ENCODE results near the gene IGF2BP1.
"Not testable (repeated sequence)": the region's sequence is repeated elsewhere in the genome, so short reads cannot be mapped to it uniquely, and the experiment has no call there.

Gene IGF2BP1

DNA sequence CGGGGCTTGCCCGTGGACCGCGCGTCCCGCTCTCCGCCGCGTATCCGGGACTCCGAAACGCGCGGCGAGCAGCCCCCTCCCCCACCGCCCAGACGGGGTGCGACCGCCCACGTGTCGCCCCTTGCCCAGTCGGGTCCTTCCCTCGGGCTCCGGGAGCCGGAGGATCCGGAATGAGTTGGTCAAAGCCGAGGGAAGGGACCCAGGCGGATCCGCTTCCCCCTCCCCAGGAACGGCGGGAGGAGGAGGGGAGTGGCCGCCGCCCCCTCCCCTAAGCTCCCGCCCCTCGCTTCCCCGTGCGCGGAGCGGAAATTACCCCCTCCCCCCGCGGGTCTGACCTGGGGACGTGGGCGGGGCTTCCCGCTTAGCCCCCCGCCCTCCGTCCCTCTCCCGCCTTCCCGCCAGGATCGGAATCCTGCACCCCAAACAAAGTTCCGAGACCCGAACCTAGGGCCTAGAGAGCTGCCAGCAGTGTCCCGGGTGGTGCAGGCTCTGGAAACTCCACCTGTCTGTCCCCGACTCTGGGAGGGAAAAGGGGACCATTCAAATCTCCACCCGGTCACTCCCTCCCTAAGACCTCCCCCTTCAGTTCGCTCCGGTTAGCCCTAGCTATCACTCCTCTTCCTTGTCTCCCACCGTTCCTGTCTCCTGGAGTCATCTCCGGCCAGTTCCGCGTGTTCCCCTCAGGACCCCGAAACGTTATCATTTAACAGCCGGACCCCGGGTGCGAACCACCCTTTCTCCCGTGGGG, 1.0 kb upstream of the IGF2BP1 start:
- DNase-seq (ENCODE audit: low spot score) = no peak

DNA sequence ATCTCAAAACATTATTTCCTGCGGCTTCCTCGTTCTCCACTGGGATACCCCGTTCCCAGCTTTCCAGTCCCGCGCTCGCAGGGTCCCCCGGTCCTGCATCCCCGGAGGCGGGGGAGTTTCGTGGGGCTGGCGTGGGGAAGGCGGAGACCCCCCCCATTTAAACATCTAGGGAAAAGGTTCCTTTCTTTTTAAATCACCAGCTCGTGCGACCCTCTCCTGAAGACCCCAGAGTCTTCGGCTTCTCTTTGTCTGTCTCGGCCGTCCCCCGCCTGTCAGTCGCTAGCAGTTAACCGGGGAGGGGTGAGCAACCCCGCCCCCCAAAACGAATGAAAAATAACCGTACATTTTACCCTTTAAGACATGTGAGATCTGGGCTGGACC, 473 bp upstream of the IGF2BP1 start:
- DNase-seq (ENCODE audit: low spot score) = no peak

DNA sequence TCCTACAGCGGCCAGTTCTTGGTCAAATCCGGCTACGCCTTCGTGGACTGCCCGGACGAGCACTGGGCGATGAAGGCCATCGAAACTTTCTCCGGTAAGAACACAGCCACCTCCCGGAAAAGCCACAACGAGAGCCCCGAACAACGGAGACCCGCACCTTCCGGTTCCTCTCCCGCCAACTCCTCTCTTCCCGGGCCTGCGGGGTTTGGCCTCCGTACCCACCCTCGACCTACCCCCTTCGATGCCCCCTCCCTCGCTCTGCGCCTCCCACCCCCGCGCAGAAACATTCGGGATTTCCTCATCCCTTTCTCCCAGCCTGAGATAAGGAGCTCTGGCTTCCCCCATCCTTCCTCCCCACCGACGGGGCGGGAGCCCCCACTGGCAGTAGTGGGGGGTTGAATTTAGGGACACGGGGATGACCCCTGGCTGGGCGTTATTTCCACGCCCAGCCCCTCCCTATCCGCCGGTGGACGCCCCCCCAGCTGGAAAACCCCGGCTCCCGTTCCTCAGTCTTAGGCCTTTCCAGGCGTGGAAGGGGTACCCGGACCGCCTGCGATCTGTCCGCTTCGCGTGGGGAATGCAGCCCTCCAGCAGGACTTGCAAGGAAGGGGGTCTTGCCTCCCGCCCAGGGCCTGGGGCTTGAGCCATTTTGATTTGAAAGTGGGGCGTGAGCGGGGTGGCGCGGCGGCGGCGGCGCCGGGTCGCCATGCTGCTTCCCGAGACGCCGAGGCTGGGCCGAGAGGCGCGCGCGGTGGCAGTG, 822 bp downstream of the IGF2BP1 start:
- DNase-seq (ENCODE audit: low spot score) = no peak

DNA sequence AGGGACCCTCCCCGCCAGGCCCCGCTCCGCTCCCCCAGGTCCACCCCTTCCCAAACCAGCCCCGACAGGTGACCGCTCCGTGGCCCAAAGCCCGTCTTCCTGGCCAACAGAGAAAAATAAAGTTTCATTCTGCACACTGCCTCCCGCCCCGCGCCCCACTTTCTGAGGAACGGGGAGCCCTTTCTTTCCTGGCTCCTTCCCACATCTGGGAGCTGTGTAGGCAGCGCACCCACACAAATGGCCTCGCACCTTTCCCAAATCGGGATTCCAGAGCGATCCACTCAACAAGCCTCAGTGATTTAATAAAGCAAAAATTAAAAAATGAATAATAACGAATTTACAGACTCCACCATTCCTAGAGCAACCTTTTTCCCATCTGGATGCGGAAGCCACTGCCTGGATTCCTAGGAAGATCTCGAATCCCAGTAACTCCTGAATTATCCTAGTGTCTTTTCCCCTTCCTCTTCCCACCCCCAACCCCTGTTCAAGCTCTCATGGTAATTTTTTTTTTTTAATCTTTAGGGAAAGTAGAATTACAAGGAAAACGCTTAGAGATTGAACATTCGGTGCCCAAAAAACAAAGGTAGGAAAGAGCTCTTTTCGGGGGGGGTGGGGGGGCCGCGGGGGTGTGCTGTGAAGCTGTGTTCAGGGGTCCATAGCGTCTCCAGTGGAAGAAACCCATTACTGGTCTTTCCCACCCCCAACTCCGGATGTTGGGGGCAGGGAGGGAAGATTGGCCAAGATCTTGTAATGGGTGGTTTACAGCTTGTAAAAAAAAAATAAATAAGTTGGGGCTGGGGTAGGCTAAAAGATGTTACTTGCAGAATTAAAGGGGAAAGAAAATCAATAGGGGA, 1.6 kb downstream of the IGF2BP1 start:
- DNase-seq (ENCODE audit: low spot score) = no peak

DNA sequence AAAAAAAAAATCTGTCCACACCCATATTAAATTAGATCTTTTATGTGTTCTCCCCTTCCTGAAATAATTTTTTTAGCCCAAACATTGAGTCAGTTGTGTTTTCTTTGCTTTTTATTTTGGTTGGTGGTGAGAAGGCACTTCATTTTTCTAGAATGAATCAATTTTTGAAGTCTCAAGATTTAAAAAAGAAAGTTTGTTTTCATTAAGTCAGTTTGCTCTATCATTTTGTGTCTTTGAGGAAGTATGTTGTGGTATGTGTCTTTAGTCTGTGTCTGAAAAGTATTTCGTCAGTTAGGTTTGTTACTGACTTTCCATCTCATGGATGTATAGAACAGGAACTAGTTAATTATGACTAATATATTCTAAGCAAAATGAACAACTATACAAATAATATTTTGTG, 3.8 kb downstream of the IGF2BP1 start:
- no peak for DNase-seq (ENCODE audit: low spot score)

DNA sequence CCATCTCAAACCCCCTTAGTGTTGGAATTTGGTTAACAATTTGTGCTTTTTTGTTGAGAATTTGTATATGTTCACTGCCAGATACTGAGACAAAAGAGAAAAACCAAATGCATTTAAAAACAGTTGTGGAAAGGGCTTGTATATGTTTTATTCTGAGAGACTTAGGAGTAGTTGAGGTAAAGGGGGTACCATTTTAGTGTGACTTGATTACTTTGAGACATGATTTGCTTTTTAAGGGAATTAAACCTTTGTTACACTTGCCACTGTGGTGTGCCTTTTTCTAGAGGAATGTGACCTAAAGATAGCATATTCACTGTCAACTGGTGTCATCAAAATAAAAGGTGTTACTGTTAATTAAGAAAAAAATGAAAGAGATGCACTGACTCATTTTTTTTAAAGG, 4.5 kb downstream of the IGF2BP1 start:
- DNase-seq (ENCODE audit: low spot score) = no peak

DNA sequence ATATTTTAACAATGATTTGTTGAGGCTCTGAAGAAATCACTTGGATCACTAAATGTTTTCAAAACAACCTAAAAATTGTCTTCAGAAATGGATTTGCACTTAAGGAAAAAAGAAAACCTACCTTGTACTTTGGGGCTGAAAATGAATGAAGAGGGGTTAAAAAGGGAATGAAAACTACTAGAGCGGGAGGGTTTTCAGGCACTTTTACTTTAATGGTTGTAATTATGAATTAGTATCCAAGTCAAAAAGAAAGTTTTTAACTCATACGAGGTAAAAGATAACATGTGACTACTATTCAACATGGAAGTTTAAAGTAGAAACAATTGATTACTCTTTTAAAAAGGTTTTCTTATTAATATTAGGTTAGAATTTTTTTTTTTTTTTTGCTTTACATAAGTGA, 5.1 kb downstream of the IGF2BP1 start:
- DNase-seq (ENCODE audit: low spot score) = no peak

DNA sequence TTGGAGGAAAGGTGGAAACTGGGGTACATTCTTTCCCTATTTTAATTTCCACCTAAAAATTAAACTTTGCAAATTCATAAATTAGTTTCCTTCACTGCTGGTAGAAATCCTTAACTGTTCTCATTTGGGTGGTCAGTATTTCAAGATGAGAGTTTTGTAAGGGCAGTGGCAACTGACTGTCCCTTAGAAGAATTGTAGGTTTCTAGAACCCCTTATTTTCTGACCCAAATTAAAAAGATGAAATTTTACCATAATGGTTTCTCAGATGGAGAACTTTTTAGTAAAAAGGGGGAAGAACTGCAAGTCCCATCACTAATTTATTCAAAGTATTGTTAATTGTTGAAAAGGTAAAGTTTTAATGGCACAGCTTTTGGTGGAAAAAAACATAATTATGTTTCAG, 5.6 kb downstream of the IGF2BP1 start:
- DNase-seq (ENCODE audit: low spot score) = no peak

DNA sequence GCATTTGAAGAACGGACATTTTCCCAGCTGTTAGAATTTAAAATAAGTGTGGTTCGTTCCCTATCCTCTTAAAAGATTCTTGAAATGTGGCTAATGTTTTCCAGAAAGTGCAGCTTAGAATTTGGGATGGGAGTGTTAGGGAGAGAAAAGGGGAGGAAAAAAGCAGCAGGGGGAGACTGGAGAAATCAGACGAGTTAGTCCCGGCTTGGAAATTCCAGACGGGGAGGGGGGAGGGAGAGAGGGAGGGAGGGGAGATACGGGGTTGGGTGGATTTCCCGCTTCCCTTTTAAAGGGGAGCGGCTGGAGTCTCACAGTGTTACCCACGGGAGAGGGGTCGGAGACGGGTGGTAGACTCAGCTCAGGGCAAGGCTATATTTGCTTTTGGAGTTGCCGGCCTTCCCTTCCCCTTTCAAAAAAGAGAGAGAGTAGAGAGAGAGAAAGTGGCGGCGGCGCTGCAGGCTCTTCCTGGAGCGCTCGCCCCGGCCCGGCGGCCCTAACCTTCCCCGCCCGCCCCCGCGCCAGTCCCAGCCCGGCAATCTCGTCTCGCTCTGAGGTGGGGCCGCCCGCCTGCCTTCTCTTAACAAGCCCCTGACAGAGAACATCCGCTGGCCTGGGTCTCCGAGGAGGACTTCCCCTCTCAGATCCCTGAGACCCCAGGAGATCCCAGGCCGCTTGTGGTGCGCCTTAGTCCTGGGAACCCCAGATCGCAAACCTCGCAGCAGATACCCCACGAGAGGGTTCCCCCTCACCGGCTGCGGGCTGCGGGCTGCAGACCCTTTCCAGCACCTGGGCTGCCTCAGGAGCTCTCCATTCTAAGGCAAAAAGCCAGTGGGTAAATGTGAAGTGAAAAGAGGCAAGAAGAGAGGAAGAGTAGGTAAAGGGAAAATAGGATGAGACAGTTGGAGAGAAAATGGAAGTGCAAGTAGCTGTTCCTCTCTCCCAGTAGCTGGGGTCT, 6.6 kb downstream of the IGF2BP1 start:
- DNase-seq (ENCODE audit: low spot score) = no peak

DNA sequence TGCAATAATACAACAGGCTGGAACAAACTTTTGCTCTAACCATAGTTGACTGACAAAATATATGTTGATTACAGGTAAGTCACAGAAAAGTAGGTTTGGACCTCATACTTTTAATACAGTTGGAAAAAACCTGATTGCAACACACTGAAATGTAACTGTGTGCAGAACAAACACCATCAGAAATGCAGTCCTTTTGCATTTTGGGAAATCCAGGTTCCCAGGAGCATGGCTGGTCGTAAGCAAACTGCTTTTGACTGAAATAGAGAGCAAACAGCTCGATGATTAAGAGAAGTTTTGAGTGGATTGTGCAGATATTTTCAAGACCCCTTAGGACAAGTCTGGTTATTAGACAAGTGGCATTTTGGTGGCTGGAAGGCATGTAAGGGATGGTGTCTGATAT, 8.0 kb downstream of the IGF2BP1 start:
- no peak for DNase-seq (ENCODE audit: low spot score)

DNA sequence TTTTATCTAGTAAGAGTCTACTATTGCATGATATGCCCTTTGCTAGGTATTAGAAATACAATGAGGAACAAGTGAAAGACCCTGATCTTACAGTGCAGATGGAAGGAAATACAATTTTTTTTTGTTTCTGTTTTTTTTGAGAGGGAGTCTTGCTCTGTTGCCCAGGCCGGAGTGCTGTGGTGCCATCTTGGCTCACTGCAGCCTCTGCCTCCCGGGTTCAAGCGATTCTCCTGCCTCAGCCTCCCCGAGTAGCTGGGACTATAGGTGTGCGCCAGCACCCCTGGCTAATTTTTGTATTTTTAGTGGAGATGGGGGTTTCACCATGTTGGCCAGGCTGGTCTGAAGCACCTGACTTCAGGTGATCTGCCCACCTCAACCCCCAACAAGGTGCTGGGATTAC, 11.7 kb downstream of the IGF2BP1 start:
- DNase-seq (ENCODE audit: low spot score) = not testable (repeated sequence)

DNA sequence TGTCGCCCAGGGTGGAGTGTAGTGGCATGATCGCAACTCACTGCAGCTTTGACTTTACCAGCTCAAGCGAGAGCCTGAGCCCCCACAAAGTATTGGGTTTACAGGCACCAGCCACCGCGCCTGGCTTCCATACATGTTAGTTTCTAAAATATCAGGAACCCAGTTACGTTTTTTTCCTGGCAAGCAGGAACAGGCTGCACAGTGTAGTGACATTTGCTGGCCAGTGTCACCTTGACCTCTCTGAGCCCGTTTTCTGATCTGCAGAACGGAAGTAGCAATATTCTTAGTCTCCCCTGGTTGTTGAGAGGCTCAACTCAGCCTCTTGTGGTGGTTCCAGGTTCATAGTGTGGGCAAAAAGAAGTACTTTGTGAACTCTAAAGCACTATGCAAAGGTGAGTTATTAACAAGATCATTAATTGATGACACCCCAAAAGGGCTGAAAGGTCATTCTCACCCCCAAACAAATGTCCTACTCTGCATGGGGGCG, 15.6 kb downstream of the IGF2BP1 start:
- DNase-seq (ENCODE audit: low spot score) = no peak

DNA sequence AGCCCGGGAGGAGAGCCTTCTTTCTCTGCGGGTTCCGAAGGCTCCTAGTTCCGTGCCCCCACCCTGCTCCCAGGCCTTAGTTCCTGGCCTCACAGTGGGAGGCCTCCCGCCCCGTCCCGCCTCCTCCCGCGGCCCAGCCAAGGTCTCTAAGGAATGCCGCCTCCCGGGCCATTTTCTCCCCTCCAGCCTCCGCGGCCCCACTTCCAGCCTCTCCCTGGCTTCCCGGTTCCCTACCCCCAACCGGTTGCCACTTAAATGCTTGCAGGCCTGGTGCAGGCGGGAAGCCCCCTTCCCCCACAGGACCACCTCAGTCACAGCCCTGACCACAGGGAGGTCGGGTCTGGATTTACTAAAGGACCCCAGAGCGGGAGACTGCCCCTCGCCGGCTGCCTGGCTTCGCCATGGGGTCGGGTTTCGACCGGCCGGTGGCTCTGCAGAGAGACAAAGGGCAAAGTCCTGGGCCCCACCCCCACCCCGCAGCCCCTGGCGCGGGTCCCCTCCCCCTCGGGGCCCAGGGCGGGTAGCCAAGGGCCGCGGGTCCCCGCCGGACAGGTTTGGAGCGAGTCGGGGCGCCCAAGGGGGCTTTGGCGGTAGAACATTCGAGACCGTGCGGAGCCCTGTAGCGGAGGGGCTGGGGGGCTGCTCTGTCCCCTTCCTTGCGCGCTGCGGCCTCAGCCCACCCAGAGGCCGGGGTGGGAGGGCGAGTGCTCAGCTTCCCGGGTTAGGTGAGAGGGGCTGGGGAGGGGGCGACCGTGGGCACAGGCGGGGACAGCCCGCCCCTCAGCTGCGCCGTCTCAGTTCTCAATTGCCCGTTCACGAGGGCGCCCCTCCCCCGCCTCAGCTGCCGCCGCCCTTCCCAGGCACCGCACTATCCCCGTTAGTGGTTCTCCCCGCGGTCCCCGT, 16.4 kb downstream of the IGF2BP1 start:
- DNase-seq (ENCODE audit: low spot score) = no peak

DNA sequence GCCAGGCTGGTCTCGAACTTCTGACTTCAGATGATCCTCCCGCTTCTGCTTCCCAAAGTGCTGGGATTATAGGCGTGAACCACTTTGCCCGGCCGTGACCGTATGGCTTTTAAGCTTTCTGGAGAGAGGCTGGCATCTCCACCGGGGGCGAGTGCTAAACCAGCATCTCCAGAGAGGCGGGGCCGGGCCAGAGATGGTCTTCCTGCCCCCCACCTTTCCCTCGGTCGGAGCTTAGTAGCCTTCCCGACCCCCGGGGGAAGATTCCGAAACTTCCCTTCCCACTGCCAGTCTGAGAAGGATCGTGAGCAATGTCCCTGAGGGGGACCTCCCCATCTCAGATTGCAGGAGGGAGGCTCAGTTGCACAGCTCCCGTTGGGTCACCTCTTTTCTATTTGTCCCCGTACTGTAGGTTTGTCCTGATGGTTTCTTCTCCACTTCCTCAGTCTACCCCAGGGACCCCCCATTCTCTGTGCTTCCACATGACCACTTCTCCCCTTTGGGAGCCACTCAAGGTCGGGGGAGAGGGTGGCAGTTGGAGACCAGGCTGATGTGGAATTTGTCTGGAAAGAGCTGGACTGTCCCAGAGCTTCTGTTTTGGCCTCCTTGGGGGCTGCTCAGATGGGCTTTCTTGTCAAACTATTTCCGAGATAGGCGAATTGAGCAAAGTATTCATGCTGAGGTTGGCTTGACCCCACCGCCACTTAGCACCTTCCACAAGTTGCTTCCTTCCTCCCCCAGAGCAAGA, 18.2 kb downstream of the IGF2BP1 start:
- no peak for DNase-seq (ENCODE audit: low spot score)

DNA sequence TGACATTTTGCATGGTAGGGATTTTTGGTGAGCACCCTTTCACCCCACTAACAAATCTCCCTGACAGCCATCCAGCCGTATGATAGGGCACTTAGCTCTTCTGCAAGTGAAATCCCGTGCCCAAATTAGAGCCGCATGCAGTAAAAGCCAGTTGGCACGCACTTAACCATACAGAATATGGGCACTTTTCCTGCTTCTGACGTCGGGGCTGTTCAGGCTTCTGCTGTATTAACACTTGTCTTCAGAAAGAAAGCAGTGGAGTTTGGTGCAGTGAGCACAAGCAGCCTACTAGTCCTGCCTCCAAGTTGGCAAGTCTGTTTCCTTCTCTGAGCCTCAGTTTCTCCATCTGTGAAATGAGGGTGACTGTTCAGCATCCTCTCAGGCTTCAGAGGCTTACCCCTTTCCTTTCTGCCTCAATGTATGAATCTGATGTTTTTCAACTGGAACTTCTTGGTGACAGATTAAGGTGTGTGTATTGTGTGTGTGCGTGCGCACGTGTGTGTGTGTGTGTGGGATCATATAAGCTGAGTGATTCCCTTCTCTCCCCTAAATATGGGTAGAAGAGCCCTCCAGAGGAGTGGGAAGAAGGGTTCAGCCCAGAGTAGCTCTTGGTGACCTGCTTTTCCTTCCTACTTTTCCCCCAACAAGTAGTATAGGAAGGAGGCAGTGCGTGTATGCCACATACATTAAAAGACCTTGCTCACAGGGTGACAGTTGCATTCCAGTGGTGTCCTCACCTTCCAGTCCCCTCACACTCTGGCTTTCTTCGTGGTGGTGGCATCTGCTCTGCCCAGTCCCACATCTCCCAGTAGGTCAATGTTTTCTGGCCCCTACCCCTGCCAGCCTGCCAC, 19.0 kb downstream of the IGF2BP1 start:
- no peak for DNase-seq (ENCODE audit: low spot score)

DNA sequence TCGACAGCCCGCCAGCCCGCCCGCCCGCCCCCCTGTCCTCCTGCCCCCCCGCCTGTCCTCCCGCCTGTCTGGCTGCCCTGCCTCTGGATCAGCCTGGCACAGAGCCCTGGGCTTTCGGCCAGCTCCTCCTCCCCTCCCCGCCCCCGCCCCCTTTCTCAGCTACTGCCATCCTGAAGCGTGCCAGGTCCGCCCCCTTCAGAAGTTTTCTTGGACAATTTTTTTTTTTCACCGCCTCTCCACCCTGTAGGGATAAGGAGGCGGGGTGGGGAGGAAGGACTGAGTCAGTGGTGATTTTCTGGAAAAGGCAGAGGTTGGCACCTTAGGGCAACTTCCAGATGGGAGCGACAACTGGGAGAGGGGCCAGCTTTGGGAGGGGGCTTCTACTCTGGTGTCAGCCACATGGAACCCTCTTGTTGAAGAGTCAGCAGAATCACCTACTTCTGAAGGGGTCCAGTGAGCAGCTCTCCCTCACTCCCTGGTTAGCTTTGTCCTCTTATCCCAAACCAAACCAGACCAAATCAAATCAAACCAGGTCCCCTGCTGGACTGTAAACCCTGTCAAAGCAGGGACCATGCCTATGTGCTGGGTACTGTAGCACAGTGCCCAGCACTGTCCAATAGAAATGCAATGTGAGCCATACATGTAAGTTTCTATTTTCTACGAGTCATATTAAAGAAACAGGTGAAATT, 19.7 kb downstream of the IGF2BP1 start:
- no peak for DNase-seq (ENCODE audit: low spot score)

DNA sequence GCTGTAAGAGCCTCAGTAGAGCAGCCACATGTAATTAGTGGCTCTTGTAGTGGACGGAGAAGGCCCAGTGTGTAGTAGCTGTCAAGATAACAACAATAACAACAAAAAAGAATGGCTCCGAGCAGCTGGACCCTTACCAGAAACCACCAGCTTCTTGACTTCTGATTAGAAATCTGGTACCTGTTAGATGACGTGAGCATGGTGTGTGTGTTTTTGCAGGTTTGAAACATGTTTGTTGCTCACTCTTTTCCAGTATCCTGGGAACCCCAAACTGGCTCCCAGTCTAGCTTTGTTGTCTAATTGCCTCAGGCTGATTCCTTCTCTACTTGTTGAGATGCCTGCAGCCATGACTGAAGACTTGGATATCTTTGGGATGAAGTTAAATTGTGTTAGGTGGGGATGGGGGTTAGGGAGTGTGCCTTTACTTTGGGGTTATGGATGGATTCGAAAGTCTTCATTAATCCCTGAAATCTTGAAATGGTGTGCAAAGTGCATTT, 21.0 kb downstream of the IGF2BP1 start:
- DNase-seq (ENCODE audit: low spot score) = no peak

DNA sequence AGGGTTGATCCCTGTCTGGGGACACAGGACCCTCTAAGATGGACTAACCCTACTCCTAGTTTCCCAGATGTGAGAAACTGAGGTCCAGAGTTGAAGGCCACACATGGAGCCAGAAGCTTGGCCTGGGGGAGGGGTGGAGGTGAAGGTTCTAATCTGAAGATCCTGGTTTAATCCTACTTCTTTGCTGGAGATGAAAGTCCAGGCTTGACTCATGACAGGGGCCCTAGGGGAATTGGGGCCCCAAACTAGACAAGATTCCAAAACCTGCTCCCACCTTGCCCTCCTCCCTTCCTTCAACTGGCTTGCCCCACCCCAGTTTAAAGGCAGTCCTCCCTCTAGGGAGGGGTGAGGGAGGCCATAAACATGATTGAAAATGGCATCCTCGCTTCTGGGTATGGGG, 21.6 kb downstream of the IGF2BP1 start:
- DNase-seq (ENCODE audit: low spot score) = no peak
